Hematopoietic multipotent progenitor cell treated with erythropoietin and hydrocortisone succinate and interleukin-3 and kit ligand, for 6 days (in vitro differentiated cells): ENCODE data around the gene WASL.
A peak's percentile ranks its signal among the peaks of the same experiment; 100 is the strongest.
"Not testable (repeated sequence)": the region's sequence is repeated elsewhere in the genome, so short reads cannot be mapped to it uniquely, and the experiment has no call there.

Source experiments
- DNase-seq: peaks from one replicate; pipeline ENCODE4 v3.0.0-alpha.2; 2015

Gene WASL

GRCh38 chr7:123748734-123749536, at the start of gene WASL:
Gene WASL (minus strand): TSS chr7:123749003. CDS start chr7:123748734, 269 bp downstream.
- peak; percentile 91 for DNase-seq

- DNase-seq, result peak; percentile 55
These were observed 49.1 kb upstream of the WASL start for GRCh38 chr7:123797673-123798531.

GRCh38 chr7:123796568-123796967, 47.8 kb upstream of the WASL start:
- no peak for DNase-seq

- DNase-seq, result no peak
These were observed 47.1 kb upstream of the WASL start for GRCh38 chr7:123795917-123796316.

GRCh38 chr7:123795116-123795515, 46.3 kb upstream of the WASL start:
- not testable (repeated sequence) for DNase-seq

- DNase-seq, result no peak
These were observed 43.7 kb upstream of the WASL start for GRCh38 chr7:123792547-123792946.

GRCh38 chr7:123791001-123791400, 42.2 kb upstream of the WASL start:
- DNase-seq, result no peak

- DNase-seq, result no peak
These were observed 41.0 kb upstream of the WASL start for GRCh38 chr7:123789817-123790216.

GRCh38 chr7:123789206-123789784, 40.5 kb upstream of the WASL start:
- DNase-seq, result no peak

GRCh38 chr7:123788584-123788983, 39.8 kb upstream of the WASL start:
- no peak for DNase-seq

- no peak for DNase-seq
These were observed 38.6 kb upstream of the WASL start for GRCh38 chr7:123787220-123788007.

GRCh38 chr7:123784263-123784662, 35.5 kb upstream of the WASL start:
- DNase-seq, result no peak

GRCh38 chr7:123783820-123784219, 35.0 kb upstream of the WASL start:
- peak; percentile 29 for DNase-seq

- DNase-seq, result no peak
These were observed 33.4 kb upstream of the WASL start for GRCh38 chr7:123782071-123782798.

GRCh38 chr7:123780472-123780871, 31.7 kb upstream of the WASL start:
- DNase-seq, result not testable (repeated sequence)

- DNase-seq, result no peak
These were observed 25.7 kb upstream of the WASL start for GRCh38 chr7:123774496-123774895.

- DNase-seq, result no peak
These were observed 24.7 kb upstream of the WASL start for GRCh38 chr7:123773481-123773880.

- DNase-seq, result no peak
These were observed 23.8 kb upstream of the WASL start for GRCh38 chr7:123772652-123773051.

GRCh38 chr7:123771846-123772245, 23.0 kb upstream of the WASL start:
- DNase-seq, result no peak

GRCh38 chr7:123771256-123771655, 22.5 kb upstream of the WASL start:
- no peak for DNase-seq

GRCh38 chr7:123770378-123770777, 21.6 kb upstream of the WASL start:
- DNase-seq, result no peak

GRCh38 chr7:123769371-123769770, 20.6 kb upstream of the WASL start:
- no peak for DNase-seq
